SU-DHL-6 (cell line): Measurements from ENCODE around the gene ZRANB2.
A peak's percentile ranks its signal among the peaks of the same experiment; 100 is the strongest.

Experiments used
- H2AFZ ChIP-seq: fragments of 200-600 bp; sonication (generic); 2 replicates; pipeline ENCODE4 v1.6.1; 2014; ENCODE audit warnings: low read depth, mild to moderate bottlenecking, moderate library complexity, mixed read lengths, antibody characterized with exemption, low read length; ENCODE audit not compliant: severe bottlenecking
- H3F3A ChIP-seq: fragments of 200-600 bp; shearing (Covaris generic); 2 replicates; pipeline ENCODE4 v1.6.0; 2016; ENCODE audit warnings: antibody characterized with exemption, mild to moderate bottlenecking; ENCODE audit not compliant: insufficient read depth
- H3K27ac ChIP-seq: fragments of 200-600 bp; sonication (generic); 2 replicates; pipeline ENCODE4 v1.5.1; 2016; ENCODE audit warnings: low read depth, mild to moderate bottlenecking, low read length, moderate library complexity, mixed read lengths
- H3K27me3 ChIP-seq: fragments of 200-600 bp; sonication (generic), shearing (Covaris generic); 2 replicates; pipeline ENCODE4 v1.6.0; 2014; ENCODE audit warnings: mild to moderate bottlenecking, low read length
- H3K36me3 ChIP-seq: fragments of 200-600 bp; sonication (generic); 2 replicates; pipeline ENCODE4 v1.6.1; 2014; ENCODE audit warnings: mild to moderate bottlenecking, low read length, mixed read lengths
- H3K4me2 ChIP-seq: fragments of 300-600, 200-600 bp; shearing (Covaris generic), sonication (generic); 2 replicates; pipeline ENCODE4 v1.6.0; 2014; ENCODE audit warnings: low read length, low read depth, mild to moderate bottlenecking; ENCODE audit not compliant: poor library complexity, severe bottlenecking
- H3K4me3 ChIP-seq: fragments of 200-600 bp; sonication (generic); 2 replicates; pipeline ENCODE4 v1.5.1; 2014; ENCODE audit warnings: antibody characterized with exemption, low read length, mild to moderate bottlenecking, mixed read lengths; ENCODE audit not compliant: insufficient read depth, poor library complexity, severe bottlenecking
- H3K79me2 ChIP-seq: fragments of 200-600 bp; sonication (generic); 2 replicates; pipeline ENCODE4 v1.6.1; 2014; ENCODE audit warnings: mild to moderate bottlenecking, low read length, moderate library complexity; ENCODE audit not compliant: insufficient read depth
- H3K9ac ChIP-seq: fragments of 200-600 bp; sonication (generic); 2 replicates; pipeline ENCODE4 v1.7.0; 2014; ENCODE audit warnings: mild to moderate bottlenecking, low read length
- H3K9me2 ChIP-seq: fragments of 200-600 bp; sonication (generic); replicated peaks from 2 replicates; pipeline ENCODE4 v1.6.1; 2014; ENCODE audit warnings: low read length; ENCODE audit not compliant: insufficient read depth
- H3K9me3 ChIP-seq: fragments of 200-600 bp; sonication (generic); 2 replicates; pipeline ENCODE4 v1.6.1; 2014; ENCODE audit warnings: low read length, mixed read lengths; ENCODE audit not compliant: insufficient read depth
- H4K20me1 ChIP-seq: fragments of 200-600 bp; sonication (generic); 2 replicates; pipeline ENCODE4 v1.6.1; 2014; ENCODE audit warnings: low read depth, mild to moderate bottlenecking, antibody characterized with exemption, low read length, moderate library complexity, mixed read lengths
- CTCF ChIP-seq: fragments of 200-600 bp; sonication (generic); IDR thresholded peaks from one replicate; pipeline ENCODE4 v1.5.1; 2017; ENCODE audit warnings: antibody characterized with exemption, mild to moderate bottlenecking, low read length, moderate library complexity; ENCODE audit not compliant: insufficient read depth, poor library complexity, severe bottlenecking
- EZH2phosphoT487 ChIP-seq: fragments of 200-600 bp; sonication (generic), shearing (Covaris generic); conservative IDR thresholded peaks from 2 replicates; pipeline ENCODE4 v1.6.1; 2018; ENCODE audit warnings: mild to moderate bottlenecking, antibody characterized with exemption, low read length, moderate library complexity, mixed read lengths

ZRANB2 gene

GRCh38 chr1:71080739-71081696 lies at the start of gene ZRANB2:
TSS of gene ZRANB2 (minus strand) at chr1:71081035. CDS start at chr1:71080995, 40 bp downstream.
- Histone ChIP-seq H3K27me3 (no peaks in the 10 kb centered on the region), H3K36me3 (peaks cover 33% of the 10 kb centered on the region), H2AFZ (peak within 1 kb of the TSS; percentile 83), H3K27ac (peak within 1 kb of the TSS; percentile 75), H3F3A (peaks cover 4% of the 10 kb centered on the region; the same call in 1 of the 2 replicates), H3K9ac (peak within 1 kb of the TSS; percentile 90), H3K9me3 (no peaks in the 10 kb centered on the region), H4K20me1 (peaks cover 22% of the 10 kb centered on the region), H3K4me2 (peak within 1 kb of the TSS; percentile 94), H3K79me2 (peaks cover 46% of the 10 kb centered on the region), H3K4me3 (peak within 1 kb of the TSS; percentile 98), H3K9me2 (no peaks in the 10 kb centered on the region)
- TF ChIP-seq EZH2phosphoT487, result no peak
- peak; percentile 70 for TF ChIP-seq CTCF

DNA sequence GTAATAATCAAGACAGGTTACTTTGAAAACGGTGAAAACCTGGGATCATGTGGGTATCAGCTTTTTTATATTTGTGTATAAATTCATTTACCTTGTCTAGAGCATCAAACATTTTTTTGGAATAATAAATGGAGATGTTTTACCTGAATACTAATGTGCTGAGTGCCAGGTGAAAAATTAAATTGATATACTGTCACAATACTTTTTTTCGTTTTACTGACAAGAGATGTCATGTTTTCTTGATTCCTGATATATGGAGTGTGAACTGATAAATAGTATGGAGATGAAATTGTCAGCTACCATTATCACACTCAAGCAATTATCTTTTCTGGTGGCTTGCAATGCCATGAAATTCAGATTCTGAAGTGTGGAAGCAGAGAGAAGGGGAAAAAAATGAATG lies 47.2 kb upstream of the ZRANB2 start:
- H3K9me3 ChIP-seq, result no peaks in the 10 kb centered on the region
- H3K79me2 ChIP-seq, result no peaks in the 10 kb centered on the region
- H3K4me2 ChIP-seq, result no peak overlapping the region
- H2AFZ ChIP-seq, result no peak overlapping the region
- no peak overlapping the region for H3K27ac ChIP-seq
- no peaks in the 10 kb centered on the region for H3K36me3 ChIP-seq
- no peak overlapping the region for H3K9ac ChIP-seq
- no peak overlapping the region for H3K4me3 ChIP-seq
- no peaks in the 10 kb centered on the region for H3K27me3 ChIP-seq
- H4K20me1 ChIP-seq, result no peaks in the 10 kb centered on the region
- H3F3A ChIP-seq, result no peaks in the 10 kb centered on the region
- no peaks in the 10 kb centered on the region for H3K9me2 ChIP-seq
- no peak for TF ChIP-seq CTCF
- no peak for TF ChIP-seq EZH2phosphoT487

DNA sequence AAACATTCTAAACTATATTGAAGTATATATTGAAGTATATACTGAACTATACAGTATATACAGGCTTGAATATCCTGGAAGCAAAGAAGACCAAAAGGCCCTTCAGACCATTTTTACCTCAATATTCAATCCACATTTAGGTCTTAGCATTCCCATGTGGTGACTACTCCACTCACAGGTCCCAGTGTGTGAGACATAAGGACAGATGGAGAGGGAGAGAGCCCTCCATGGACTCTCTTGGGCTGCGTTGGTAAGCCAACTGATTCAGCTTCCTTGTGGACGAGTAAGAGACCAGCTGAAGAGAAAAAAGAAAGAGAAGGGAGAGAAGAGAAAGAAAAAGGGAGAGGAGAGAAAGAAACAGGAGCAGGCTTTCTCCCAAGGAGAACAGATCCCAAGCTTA lies 37.3 kb upstream of the ZRANB2 start:
- TF ChIP-seq CTCF (no peak), EZH2phosphoT487 (no peak)
- no peaks in the 10 kb centered on the region for H3K79me2 ChIP-seq
- no peak overlapping the region for H3K4me3 ChIP-seq
- H3K27me3 ChIP-seq, result no peaks in the 10 kb centered on the region
- no peak overlapping the region for H3K27ac ChIP-seq
- H3K9me3 ChIP-seq, result no peaks in the 10 kb centered on the region
- no peaks in the 10 kb centered on the region for H3K9me2 ChIP-seq
- H3K9ac ChIP-seq, result no peak overlapping the region
- no peak overlapping the region for H2AFZ ChIP-seq
- no peaks in the 10 kb centered on the region for H3K36me3 ChIP-seq
- H3K4me2 ChIP-seq, result no peak overlapping the region
- no peaks in the 10 kb centered on the region for H3F3A ChIP-seq
- H4K20me1 ChIP-seq, result no peaks in the 10 kb centered on the region
